Measurements from ENCODE around the gene LRRC28. TPM values are rescaled to one million over a fixed set of nuclear protein-coding genes. Genes with fewer than 3 reads are reported as not detected.

The LRRC28 gene
- total and polyA plus RNA-seq, 10 of the 15 experiments (the other 5 are each of a cell fraction or from before 2014, with no cell fraction given): 21.3 to 54.9 (median 27.7) TPM

DNA sequence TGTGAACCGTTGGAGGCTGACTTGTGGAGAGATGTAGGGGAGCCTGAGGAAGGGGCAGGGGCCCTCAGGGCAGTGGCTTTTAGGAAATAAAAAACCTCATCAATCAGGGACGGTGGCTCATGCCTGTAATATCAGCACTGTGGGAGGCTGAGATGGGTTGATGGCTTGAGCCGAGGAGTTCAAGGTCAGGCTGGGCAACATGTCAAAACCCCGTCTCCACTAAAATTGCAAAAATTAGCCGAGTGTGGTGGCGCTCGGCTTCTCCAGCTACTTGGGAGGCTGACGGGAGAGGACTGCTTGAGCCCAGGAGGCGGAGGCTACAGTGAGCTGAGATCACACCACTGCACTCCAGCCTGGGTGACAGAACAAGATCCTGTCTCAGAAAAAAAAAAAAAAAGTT is 9.5 kb upstream of the LRRC28 start:
- Histone ChIP-seq H3K4me2 (ENCODE audit: control insufficient read depth, insufficient read depth) (no peak overlapping the region), H3K9ac (ENCODE audit: control insufficient read depth, insufficient read depth, low read length) (no peak overlapping the region), H4K20me1 (ENCODE audit: control insufficient read depth, insufficient read depth) (no peaks in the 10 kb centered on the region), H3K36me3 (ENCODE audit: control insufficient read depth in 2 of 2, insufficient read depth in 2 of 2, low read length in 1 of 2) (no peaks in the 10 kb centered on the region), H3K9me3 (replicated peaks; ENCODE audit: control insufficient read depth, insufficient read depth, low read length) (no peaks in the 10 kb centered on the region), H3K27ac (ENCODE audit: control insufficient read depth, insufficient read depth) (no peak overlapping the region), H3K79me2 (ENCODE audit: control insufficient read depth, insufficient read depth, low read length) (no peaks in the 10 kb centered on the region), H3K4me3 (no peak overlapping the region), H2AFZ (ENCODE audit: control insufficient read depth, low read depth, low read length) (no peak overlapping the region), H3K27me3 (replicated peaks in 1 of 2; ENCODE audit: control insufficient read depth in 2 of 2, insufficient read depth in 2 of 2, low read length in 1 of 2) (no peaks in the 10 kb centered on the region), H3K4me1 (ENCODE audit: control insufficient read depth, insufficient read depth, low read length) (peaks cover 12% of the 10 kb centered on the region)
- TF ChIP-seq MTA2 (IDR thresholded peaks at IDR 0.05; ENCODE audit: low read depth): no peak
- TF ChIP-seq, protein P1, sequence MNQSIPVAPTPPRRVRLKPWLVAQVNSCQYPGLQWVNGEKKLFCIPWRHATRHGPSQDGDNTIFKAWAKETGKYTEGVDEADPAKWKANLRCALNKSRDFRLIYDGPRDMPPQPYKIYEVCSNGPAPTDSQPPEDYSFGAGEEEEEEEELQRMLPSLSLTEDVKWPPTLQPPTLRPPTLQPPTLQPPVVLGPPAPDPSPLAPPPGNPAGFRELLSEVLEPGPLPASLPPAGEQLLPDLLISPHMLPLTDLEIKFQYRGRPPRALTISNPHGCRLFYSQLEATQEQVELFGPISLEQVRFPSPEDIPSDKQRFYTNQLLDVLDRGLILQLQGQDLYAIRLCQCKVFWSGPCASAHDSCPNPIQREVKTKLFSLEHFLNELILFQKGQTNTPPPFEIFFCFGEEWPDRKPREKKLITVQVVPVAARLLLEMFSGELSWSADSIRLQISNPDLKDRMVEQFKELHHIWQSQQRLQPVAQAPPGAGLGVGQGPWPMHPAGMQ (IDR thresholded peaks at IDR 0.05; ENCODE audit: borderline replicate concordance): no peak
- TF ChIP-seq, protein P2, sequence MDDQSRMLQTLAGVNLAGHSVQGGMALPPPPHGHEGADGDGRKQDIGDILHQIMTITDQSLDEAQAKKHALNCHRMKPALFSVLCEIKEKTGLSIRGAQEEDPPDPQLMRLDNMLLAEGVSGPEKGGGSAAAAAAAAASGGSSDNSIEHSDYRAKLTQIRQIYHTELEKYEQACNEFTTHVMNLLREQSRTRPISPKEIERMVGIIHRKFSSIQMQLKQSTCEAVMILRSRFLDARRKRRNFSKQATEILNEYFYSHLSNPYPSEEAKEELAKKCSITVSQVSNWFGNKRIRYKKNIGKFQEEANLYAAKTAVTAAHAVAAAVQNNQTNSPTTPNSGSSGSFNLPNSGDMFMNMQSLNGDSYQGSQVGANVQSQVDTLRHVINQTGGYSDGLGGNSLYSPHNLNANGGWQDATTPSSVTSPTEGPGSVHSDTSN (IDR thresholded peaks at IDR 0.05; ENCODE audit: insufficient replicate concordance, low read depth, low read length): no peak
- no peak for TF ChIP-seq NBN (IDR thresholded peaks at IDR 0.05)
- no peak for TF ChIP-seq FOXM1 (IDR thresholded peaks at IDR 0.05; ENCODE audit: low read depth, low read length)
- no peak for TF ChIP-seq PAX5 (IDR thresholded peaks at IDR 0.05; ENCODE audit: borderline replicate concordance, low read depth, low read length)
- no peak for TF ChIP-seq RB1 (IDR thresholded peaks at IDR 0.05; ENCODE audit: borderline replicate concordance)
- TF ChIP-seq, protein P3, sequence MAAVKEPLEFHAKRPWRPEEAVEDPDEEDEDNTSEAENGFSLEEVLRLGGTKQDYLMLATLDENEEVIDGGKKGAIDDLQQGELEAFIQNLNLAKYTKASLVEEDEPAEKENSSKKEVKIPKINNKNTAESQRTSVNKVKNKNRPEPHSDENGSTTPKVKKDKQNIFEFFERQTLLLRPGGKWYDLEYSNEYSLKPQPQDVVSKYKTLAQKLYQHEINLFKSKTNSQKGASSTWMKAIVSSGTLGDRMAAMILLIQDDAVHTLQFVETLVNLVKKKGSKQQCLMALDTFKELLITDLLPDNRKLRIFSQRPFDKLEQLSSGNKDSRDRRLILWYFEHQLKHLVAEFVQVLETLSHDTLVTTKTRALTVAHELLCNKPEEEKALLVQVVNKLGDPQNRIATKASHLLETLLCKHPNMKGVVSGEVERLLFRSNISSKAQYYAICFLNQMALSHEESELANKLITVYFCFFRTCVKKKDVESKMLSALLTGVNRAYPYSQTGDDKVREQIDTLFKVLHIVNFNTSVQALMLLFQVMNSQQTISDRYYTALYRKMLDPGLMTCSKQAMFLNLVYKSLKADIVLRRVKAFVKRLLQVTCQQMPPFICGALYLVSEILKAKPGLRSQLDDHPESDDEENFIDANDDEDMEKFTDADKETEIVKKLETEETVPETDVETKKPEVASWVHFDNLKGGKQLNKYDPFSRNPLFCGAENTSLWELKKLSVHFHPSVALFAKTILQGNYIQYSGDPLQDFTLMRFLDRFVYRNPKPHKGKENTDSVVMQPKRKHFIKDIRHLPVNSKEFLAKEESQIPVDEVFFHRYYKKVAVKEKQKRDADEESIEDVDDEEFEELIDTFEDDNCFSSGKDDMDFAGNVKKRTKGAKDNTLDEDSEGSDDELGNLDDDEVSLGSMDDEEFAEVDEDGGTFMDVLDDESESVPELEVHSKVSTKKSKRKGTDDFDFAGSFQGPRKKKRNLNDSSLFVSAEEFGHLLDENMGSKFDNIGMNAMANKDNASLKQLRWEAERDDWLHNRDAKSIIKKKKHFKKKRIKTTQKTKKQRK (IDR thresholded peaks at IDR 0.05; ENCODE audit: low read depth, low read length): no peak
- TF ChIP-seq CHD4 (IDR thresholded peaks at IDR 0.05): no peak
- TF ChIP-seq, protein P4, sequence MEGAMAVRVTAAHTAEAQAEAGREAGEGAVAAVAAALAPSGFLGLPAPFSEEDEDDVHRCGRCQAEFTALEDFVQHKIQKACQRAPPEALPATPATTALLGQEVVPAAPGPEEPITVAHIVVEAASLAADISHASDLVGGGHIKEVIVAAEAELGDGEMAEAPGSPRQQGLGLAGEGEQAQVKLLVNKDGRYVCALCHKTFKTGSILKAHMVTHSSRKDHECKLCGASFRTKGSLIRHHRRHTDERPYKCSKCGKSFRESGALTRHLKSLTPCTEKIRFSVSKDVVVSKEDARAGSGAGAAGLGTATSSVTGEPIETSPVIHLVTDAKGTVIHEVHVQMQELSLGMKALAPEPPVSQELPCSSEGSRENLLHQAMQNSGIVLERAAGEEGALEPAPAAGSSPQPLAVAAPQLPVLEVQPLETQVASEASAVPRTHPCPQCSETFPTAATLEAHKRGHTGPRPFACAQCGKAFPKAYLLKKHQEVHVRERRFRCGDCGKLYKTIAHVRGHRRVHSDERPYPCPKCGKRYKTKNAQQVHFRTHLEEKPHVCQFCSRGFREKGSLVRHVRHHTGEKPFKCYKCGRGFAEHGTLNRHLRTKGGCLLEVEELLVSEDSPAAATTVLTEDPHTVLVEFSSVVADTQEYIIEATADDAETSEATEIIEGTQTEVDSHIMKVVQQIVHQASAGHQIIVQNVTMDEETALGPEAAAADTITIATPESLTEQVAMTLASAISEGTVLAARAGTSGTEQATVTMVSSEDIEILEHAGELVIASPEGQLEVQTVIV (IDR thresholded peaks at IDR 0.05; ENCODE audit: borderline replicate concordance, partially characterized antibody): no peak
- TF ChIP-seq, protein P5, sequence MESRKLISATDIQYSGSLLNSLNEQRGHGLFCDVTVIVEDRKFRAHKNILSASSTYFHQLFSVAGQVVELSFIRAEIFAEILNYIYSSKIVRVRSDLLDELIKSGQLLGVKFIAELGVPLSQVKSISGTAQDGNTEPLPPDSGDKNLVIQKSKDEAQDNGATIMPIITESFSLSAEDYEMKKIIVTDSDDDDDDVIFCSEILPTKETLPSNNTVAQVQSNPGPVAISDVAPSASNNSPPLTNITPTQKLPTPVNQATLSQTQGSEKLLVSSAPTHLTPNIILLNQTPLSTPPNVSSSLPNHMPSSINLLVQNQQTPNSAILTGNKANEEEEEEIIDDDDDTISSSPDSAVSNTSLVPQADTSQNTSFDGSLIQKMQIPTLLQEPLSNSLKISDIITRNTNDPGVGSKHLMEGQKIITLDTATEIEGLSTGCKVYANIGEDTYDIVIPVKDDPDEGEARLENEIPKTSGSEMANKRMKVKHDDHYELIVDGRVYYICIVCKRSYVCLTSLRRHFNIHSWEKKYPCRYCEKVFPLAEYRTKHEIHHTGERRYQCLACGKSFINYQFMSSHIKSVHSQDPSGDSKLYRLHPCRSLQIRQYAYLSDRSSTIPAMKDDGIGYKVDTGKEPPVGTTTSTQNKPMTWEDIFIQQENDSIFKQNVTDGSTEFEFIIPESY (IDR thresholded peaks at IDR 0.05): no peak
- TF ChIP-seq, protein P6, sequence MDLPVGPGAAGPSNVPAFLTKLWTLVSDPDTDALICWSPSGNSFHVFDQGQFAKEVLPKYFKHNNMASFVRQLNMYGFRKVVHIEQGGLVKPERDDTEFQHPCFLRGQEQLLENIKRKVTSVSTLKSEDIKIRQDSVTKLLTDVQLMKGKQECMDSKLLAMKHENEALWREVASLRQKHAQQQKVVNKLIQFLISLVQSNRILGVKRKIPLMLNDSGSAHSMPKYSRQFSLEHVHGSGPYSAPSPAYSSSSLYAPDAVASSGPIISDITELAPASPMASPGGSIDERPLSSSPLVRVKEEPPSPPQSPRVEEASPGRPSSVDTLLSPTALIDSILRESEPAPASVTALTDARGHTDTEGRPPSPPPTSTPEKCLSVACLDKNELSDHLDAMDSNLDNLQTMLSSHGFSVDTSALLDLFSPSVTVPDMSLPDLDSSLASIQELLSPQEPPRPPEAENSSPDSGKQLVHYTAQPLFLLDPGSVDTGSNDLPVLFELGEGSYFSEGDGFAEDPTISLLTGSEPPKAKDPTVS (IDR thresholded peaks at IDR 0.05; ENCODE audit: low read depth, low read length): no peak
- FAIRE-seq (no peak), DNase-seq (ENCODE audit: low read depth, low spot score) (no peak), ATAC-seq (no peak)
- ChIA-PET RAD21 (ENCODE audit: unreplicated experiment) (interaction anchor here (0.8 kb wide), 1 partner anchor 22 kb away, joined by 3 read pairs; no protein-coding TSS in a partner anchor), SMC1A (ENCODE audit: uncharacterized antibody, unreplicated experiment) (interaction anchor here (0.7 to 1.0 kb wide), 2 partner anchors 8 to 34 kb away, joined by 3 read pairs; no protein-coding TSS in a partner anchor), POLR2A (interaction anchor here (0.7 to 1.2 kb wide), 2 partner anchors 13 to 73 kb away, joined by 3 to 4 read pairs; no protein-coding TSS in a partner anchor), CTCF (no interaction called here)
- 89% methylated on average over 9 of the region's 9 CpGs for WGBS (ENCODE audit: insufficient coverage, insufficient replicate concordance, low lambda C conversion rate, missing lambda C conversion rate)
- in situ Hi-C loops (cut with MboI) (no loop called here), intact Hi-C loops (cut with micrococcal nuclease; ENCODE audit: unreplicated experiment) (no loop called here)
- no TSS peak for BruUV-seq (replicated peaks)
